ES-I3 (cell line): Measurements from ENCODE around the gene SLC15A1.

Experiments
- H3K36me3 ChIP-seq: 2 replicates; pipeline ENCODE4 v1.6.1; 2013; ENCODE audit warnings: mild to moderate bottlenecking, low read length, control low read depth, moderate library complexity; ENCODE audit not compliant: insufficient read depth
- H3K4me1 ChIP-seq: 2 replicates; pipeline ENCODE4 v1.6.1; 2013; ENCODE audit warnings: mild to moderate bottlenecking, control low read depth, low read length; ENCODE audit not compliant: insufficient read depth
- H3K9ac ChIP-seq: 2 replicates; pipeline ENCODE4 v1.6.1; 2013; ENCODE audit warnings: low read depth, mild to moderate bottlenecking, low read length, moderate library complexity
- H3K9me3 ChIP-seq: 2 replicates; pipeline ENCODE4 v1.6.1; 2013; ENCODE audit warnings: mild to moderate bottlenecking, low read length, moderate library complexity; ENCODE audit not compliant: control insufficient read depth, insufficient read depth

The SLC15A1 gene

GRCh38 chr13:98752467-98753290, at the start of gene SLC15A1:
Gene SLC15A1, minus strand, starts transcription at chr13:98752672. Its CDS starts 74 bp downstream, at chr13:98752598.
- H3K36me3 ChIP-seq: no peaks in the 10 kb centered on the region
- no peaks in the 10 kb centered on the region; the same call in 1 of the 2 replicates for H3K9me3 ChIP-seq
- H3K9ac ChIP-seq: peak within 1 kb of the TSS; percentile 55
- H3K4me1 ChIP-seq: peaks cover 7% of the 10 kb centered on the region

GRCh38 chr13:98801626-98802418, 49.4 kb upstream of the SLC15A1 start:
- H3K9ac ChIP-seq: no peak overlapping the region
- peaks cover 6% of the 10 kb centered on the region for H3K4me1 ChIP-seq
- H3K36me3 ChIP-seq: no peaks in the 10 kb centered on the region
- H3K9me3 ChIP-seq: no peaks in the 10 kb centered on the region

- Histone ChIP-seq H3K36me3 (no peaks in the 10 kb centered on the region), H3K9ac (no peak overlapping the region), H3K9me3 (no peaks in the 10 kb centered on the region), H3K4me1 (peaks cover 5% of the 10 kb centered on the region; the same call in 1 of the 2 replicates)
Measured at GRCh38 chr13:98800078-98800477, 47.6 kb upstream of the SLC15A1 start.

- Histone ChIP-seq H3K36me3 (no peaks in the 10 kb centered on the region), H3K9ac (no peak overlapping the region), H3K4me1 (no peaks in the 10 kb centered on the region)
Measured at GRCh38 chr13:98798849-98799645, 46.6 kb upstream of the SLC15A1 start.

GRCh38 chr13:98797456-98797855, 45.0 kb upstream of the SLC15A1 start:
- H3K9ac ChIP-seq: no peak overlapping the region
- H3K36me3 ChIP-seq: no peaks in the 10 kb centered on the region
- no peaks in the 10 kb centered on the region for H3K4me1 ChIP-seq
- no peaks in the 10 kb centered on the region for H3K9me3 ChIP-seq

More at GRCh38 chr13:98798849-98799645, 46.6 kb upstream of the SLC15A1 start:
- H3K9me3 ChIP-seq: no peaks in the 10 kb centered on the region

- Histone ChIP-seq H3K9me3 (no peaks in the 10 kb centered on the region), H3K36me3 (no peaks in the 10 kb centered on the region), H3K4me1 (no peaks in the 10 kb centered on the region), H3K9ac (no peak overlapping the region)
Measured at GRCh38 chr13:98796798-98797197, 44.3 kb upstream of the SLC15A1 start.

GRCh38 chr13:98796191-98796590, 43.7 kb upstream of the SLC15A1 start:
- H3K9me3 ChIP-seq: no peaks in the 10 kb centered on the region
- no peaks in the 10 kb centered on the region for H3K36me3 ChIP-seq
- no peaks in the 10 kb centered on the region for H3K4me1 ChIP-seq
- H3K9ac ChIP-seq: no peak overlapping the region

- Histone ChIP-seq H3K36me3 (no peaks in the 10 kb centered on the region), H3K9ac (no peak overlapping the region), H3K4me1 (no peaks in the 10 kb centered on the region), H3K9me3 (no peaks in the 10 kb centered on the region)
Measured at GRCh38 chr13:98795220-98795619, 42.7 kb upstream of the SLC15A1 start.

- Histone ChIP-seq H3K36me3 (no peaks in the 10 kb centered on the region), H3K9me3 (no peaks in the 10 kb centered on the region), H3K4me1 (no peaks in the 10 kb centered on the region), H3K9ac (no peak overlapping the region)
Measured at GRCh38 chr13:98794498-98794897, 42.0 kb upstream of the SLC15A1 start.

- no peaks in the 10 kb centered on the region for H3K4me1 ChIP-seq
- no peak overlapping the region for H3K9ac ChIP-seq
- H3K36me3 ChIP-seq: no peaks in the 10 kb centered on the region
- H3K9me3 ChIP-seq: no peaks in the 10 kb centered on the region
Measured at GRCh38 chr13:98792785-98793495, 40.5 kb upstream of the SLC15A1 start.

- H3K9me3 ChIP-seq: no peaks in the 10 kb centered on the region
Measured at GRCh38 chr13:98792321-98792720, 39.8 kb upstream of the SLC15A1 start.

GRCh38 chr13:98791611-98792010, 39.1 kb upstream of the SLC15A1 start:
- no peaks in the 10 kb centered on the region for H3K36me3 ChIP-seq
- H3K9ac ChIP-seq: no peak overlapping the region
- no peaks in the 10 kb centered on the region for H3K9me3 ChIP-seq
- H3K4me1 ChIP-seq: no peaks in the 10 kb centered on the region

More at GRCh38 chr13:98792321-98792720, 39.8 kb upstream of the SLC15A1 start:
- Histone ChIP-seq H3K9ac (no peak overlapping the region), H3K36me3 (no peaks in the 10 kb centered on the region), H3K4me1 (no peaks in the 10 kb centered on the region)

GRCh38 chr13:98787996-98788395, 35.5 kb upstream of the SLC15A1 start:
- H3K9ac ChIP-seq: no peak overlapping the region
- H3K4me1 ChIP-seq: no peaks in the 10 kb centered on the region
- H3K9me3 ChIP-seq: no peaks in the 10 kb centered on the region
- no peaks in the 10 kb centered on the region for H3K36me3 ChIP-seq

GRCh38 chr13:98787173-98787572, 34.7 kb upstream of the SLC15A1 start:
- no peaks in the 10 kb centered on the region for H3K9me3 ChIP-seq
- no peaks in the 10 kb centered on the region for H3K4me1 ChIP-seq
- no peak overlapping the region for H3K9ac ChIP-seq
- H3K36me3 ChIP-seq: no peaks in the 10 kb centered on the region
